Endodermal cell (in vitro differentiated cells): ENCODE data around the gene RSF1. TPM values are rescaled to one million over a fixed set of nuclear protein-coding genes. Genes with fewer than 3 reads are reported as not detected.

ENCODE experiments used
- DNase-seq: peaks from one replicate; pipeline ENCODE4 v3.0.0-alpha.2; 2017
- H3K27ac ChIP-seq: 2 replicates; pipeline ENCODE4 v1.5.1; 2013; ENCODE audit warnings: mild to moderate bottlenecking, low read depth, low read length, moderate library complexity
- H3K27me3 ChIP-seq: 2 replicates; pipeline ENCODE4 v1.6.1; 2013; ENCODE audit warnings: mild to moderate bottlenecking, low read length, moderate library complexity; ENCODE audit not compliant: insufficient read depth, control insufficient read depth, poor library complexity, severe bottlenecking
- H3K36me3 ChIP-seq: 2 replicates; pipeline ENCODE4 v1.7.0; 2013; ENCODE audit warnings: mild to moderate bottlenecking, low read length, moderate library complexity; ENCODE audit not compliant: control insufficient read depth, insufficient read depth
- H3K4me1 ChIP-seq: one replicate; pipeline ENCODE4 v1.7.0; 2013; ENCODE audit warnings: low read length; ENCODE audit not compliant: control insufficient read depth, insufficient read depth
- H3K4me3 ChIP-seq: 2 replicates; pipeline ENCODE4 v1.5.1; 2013; ENCODE audit warnings: mild to moderate bottlenecking, low read length, moderate library complexity
- H3K9ac ChIP-seq: 2 replicates; pipeline ENCODE4 v1.6.1; 2013; ENCODE audit warnings: mild to moderate bottlenecking, low read length, moderate library complexity; ENCODE audit not compliant: poor library complexity, severe bottlenecking; ENCODE audit errors: extremely low read depth
- H3K9me3 ChIP-seq: 2 replicates; pipeline ENCODE4 v1.6.1; 2013; ENCODE audit warnings: mild to moderate bottlenecking, low read length, moderate library complexity; ENCODE audit not compliant: control insufficient read depth
- H3K27ac Mint-ChIP-seq: 2 replicates; pipeline ENCODE4 v1.8.0; 2020; ENCODE audit warnings: mixed read lengths
- H3K27me3 Mint-ChIP-seq: 2 replicates; pipeline ENCODE4 v1.8.0; 2021; ENCODE audit warnings: mild to moderate bottlenecking, mixed read lengths; ENCODE audit not compliant: insufficient read depth
- H3K36me3 Mint-ChIP-seq: 2 replicates; pipeline ENCODE4 v1.8.0; 2020; ENCODE audit warnings: low read depth, mixed read lengths
- H3K4me1 Mint-ChIP-seq: 2 replicates; pipeline ENCODE4 v1.8.0; 2020; ENCODE audit warnings: mixed read lengths
- H3K4me3 Mint-ChIP-seq: 2 replicates; pipeline ENCODE4 v1.8.0; 2020; ENCODE audit warnings: mild to moderate bottlenecking, moderate library complexity, mixed read lengths
- H3K9me3 Mint-ChIP-seq: 2 replicates; pipeline ENCODE4 v1.8.0; 2020; ENCODE audit warnings: mild to moderate bottlenecking, mixed read lengths
- WGBS, 2 experiments: methylation state at CpG; one replicate each; pipeline versions ENCODE4 v1.1.5 to v1.1.7; 2013; ENCODE audit warnings: missing lambda C conversion rate in 2 of 2, mixed read lengths in 1 of 2; ENCODE audit not compliant: insufficient coverage in 1 of 2, insufficient read length in 1 of 2; 5-methylcytosine and 5-hydroxymethylcytosine counted together
- total RNA-seq, 2 donors: library from RNA; stranded (reverse); fragmentation: NEBNext Ultra II Directional in 1 of 2; extraction: Animal tissue kit (Norgen Biotek cat#: 25700) in 1 of 2; gene quantifications; 2 replicates in 1 of 2; 3 replicates in 1 of 2; pipeline ENCODE4 v1.2.1, GENCODE V29; 2021
- TF ChIP-seq, protein P1 (sequence below): fragments of 200-600 bp; sonication (generic); conservative IDR thresholded peaks from 2 replicates; pipeline ENCODE4 v1.5.0; 2021; ENCODE audit warnings: antibody characterized with exemption, mild to moderate bottlenecking

Gene RSF1
- total RNA-seq, 2 donors from 2014 or later = 69.3 to 71.0 TPM

DNA sequence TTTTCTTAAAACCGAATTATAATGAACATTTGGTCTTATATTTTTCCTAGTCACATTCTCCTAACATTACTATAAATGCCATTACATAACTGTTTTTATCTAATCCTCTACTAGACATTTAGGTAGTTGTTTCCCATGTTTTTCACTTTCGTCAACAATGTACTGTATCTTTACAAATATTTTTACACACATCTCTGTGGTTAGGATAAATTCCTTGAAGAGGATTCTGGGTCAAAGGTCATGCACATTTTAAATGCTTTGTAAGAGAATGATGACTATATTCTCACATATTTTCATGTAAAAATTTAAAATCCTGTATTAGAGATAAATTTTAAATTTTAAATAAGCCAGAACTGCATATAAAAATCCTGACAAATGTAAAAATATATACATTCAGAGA lies 121.6 kb downstream of the RSF1 start:
- Mint-ChIP-seq H3K9me3 (no peaks in the 10 kb centered on the region), H3K27me3 (no peaks in the 10 kb centered on the region), H3K27ac (no peak overlapping the region), H3K36me3 (peaks cover 58% of the 10 kb centered on the region), H3K4me3 (no peak overlapping the region), H3K4me1 (no peaks in the 10 kb centered on the region)
- Histone ChIP-seq H3K27ac (no peak overlapping the region), H3K9me3 (no peaks in the 10 kb centered on the region), H3K4me3 (no peak overlapping the region), H3K9ac (no peak overlapping the region), H3K4me1 (no peaks in the 10 kb centered on the region), H3K36me3 (peaks cover 65% of the 10 kb centered on the region), H3K27me3 (no peaks in the 10 kb centered on the region)
- 88 to 95% methylated on average over 1 to 2 of the region's 2 CpGs for WGBS, 2 experiments
- DNase-seq = no peak
- TF ChIP-seq, protein P1, sequence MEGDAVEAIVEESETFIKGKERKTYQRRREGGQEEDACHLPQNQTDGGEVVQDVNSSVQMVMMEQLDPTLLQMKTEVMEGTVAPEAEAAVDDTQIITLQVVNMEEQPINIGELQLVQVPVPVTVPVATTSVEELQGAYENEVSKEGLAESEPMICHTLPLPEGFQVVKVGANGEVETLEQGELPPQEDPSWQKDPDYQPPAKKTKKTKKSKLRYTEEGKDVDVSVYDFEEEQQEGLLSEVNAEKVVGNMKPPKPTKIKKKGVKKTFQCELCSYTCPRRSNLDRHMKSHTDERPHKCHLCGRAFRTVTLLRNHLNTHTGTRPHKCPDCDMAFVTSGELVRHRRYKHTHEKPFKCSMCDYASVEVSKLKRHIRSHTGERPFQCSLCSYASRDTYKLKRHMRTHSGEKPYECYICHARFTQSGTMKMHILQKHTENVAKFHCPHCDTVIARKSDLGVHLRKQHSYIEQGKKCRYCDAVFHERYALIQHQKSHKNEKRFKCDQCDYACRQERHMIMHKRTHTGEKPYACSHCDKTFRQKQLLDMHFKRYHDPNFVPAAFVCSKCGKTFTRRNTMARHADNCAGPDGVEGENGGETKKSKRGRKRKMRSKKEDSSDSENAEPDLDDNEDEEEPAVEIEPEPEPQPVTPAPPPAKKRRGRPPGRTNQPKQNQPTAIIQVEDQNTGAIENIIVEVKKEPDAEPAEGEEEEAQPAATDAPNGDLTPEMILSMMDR = no peak

DNA sequence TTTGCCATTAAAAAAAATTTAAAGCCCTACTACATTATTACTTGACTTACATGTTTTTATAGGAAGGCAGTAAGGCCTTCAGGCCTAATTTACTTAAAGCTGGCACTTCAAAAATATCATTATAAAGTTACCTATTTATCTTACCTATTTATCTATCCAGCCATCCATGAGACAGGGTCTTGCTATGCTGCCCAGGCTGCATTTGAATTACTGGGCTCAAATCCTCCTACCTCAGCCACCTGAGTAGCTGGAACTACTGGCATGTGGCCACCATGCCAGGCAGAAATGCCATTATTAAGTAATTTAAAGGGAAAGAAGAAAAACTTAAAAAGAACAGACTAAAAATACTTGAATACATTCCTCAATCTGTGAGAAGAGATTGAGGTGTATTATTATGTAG lies 122.7 kb downstream of the RSF1 start:
- Histone ChIP-seq H3K9ac (no peak overlapping the region), H3K36me3 (peaks cover 66% of the 10 kb centered on the region), H3K9me3 (no peaks in the 10 kb centered on the region), H3K4me3 (no peak overlapping the region), H3K27ac (no peak overlapping the region), H3K27me3 (no peaks in the 10 kb centered on the region), H3K4me1 (no peaks in the 10 kb centered on the region)
- TF ChIP-seq, protein P1 = no peak
- Mint-ChIP-seq H3K27me3 (no peaks in the 10 kb centered on the region), H3K4me3 (no peak overlapping the region), H3K36me3 (peaks cover 65% of the 10 kb centered on the region), H3K4me1 (no peaks in the 10 kb centered on the region), H3K9me3 (no peaks in the 10 kb centered on the region), H3K27ac (no peak overlapping the region)
- DNase-seq = no peak

DNA sequence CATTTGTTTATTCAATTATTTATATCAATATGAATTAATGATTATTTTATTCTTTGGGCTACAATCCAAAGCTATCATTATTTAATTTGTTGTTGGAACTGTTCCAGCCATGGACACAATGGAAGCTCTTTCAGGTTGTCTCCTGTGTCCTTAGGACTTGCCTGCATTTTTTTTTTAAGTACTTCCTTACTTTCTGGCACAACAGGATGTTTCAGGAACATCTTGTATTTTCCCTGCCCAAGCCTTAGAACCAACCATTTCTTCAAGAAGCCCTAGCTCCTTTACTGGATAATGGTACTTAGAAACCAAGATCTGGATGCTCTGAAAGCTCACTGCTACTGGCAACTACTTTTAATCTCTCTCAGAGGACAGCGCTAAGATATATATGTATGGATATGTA lies 125.1 kb downstream of the RSF1 start:
- Histone ChIP-seq H3K9ac (no peak overlapping the region), H3K36me3 (peaks cover 67% of the 10 kb centered on the region), H3K4me1 (no peaks in the 10 kb centered on the region), H3K9me3 (no peaks in the 10 kb centered on the region), H3K27me3 (no peaks in the 10 kb centered on the region), H3K27ac (no peak overlapping the region), H3K4me3 (no peak overlapping the region)
- no peaks in the 10 kb centered on the region for H3K27me3 Mint-ChIP-seq
- no peak for DNase-seq
- no peaks in the 10 kb centered on the region for H3K9me3 Mint-ChIP-seq
- H3K4me3 Mint-ChIP-seq = no peak overlapping the region
- H3K27ac Mint-ChIP-seq = no peak overlapping the region
- H3K36me3 Mint-ChIP-seq = peaks cover 66% of the 10 kb centered on the region
- TF ChIP-seq, protein P1 = no peak
- WGBS, 2 experiments = no CpG with 5 or more reads among the region's 1 CpG
- H3K4me1 Mint-ChIP-seq = no peaks in the 10 kb centered on the region
